Mesendoderm (in vitro differentiated cells): ENCODE data around the gene ANKS1A.

Experiments
- DNase-seq: peaks from one replicate; pipeline ENCODE4 v3.0.0; 2013
- H2AK5ac ChIP-seq: 2 replicates; pipeline ENCODE4 v1.6.1; 2013; ENCODE audit warnings: low read length, inconsistent platforms
- H2BK120ac ChIP-seq: 2 replicates; pipeline ENCODE4 v1.6.1; 2013; ENCODE audit warnings: low read depth, mild to moderate bottlenecking, low read length, moderate library complexity, mixed read lengths
- H2BK15ac ChIP-seq: replicated peaks from 2 replicates; pipeline ENCODE4 v1.6.1; 2013; ENCODE audit warnings: low read depth, mild to moderate bottlenecking, moderate library complexity
- H2BK5ac ChIP-seq: 2 replicates; pipeline ENCODE4 v1.6.1; 2013; ENCODE audit warnings: low read length, inconsistent platforms
- H3K18ac ChIP-seq: 2 replicates; pipeline ENCODE4 v1.6.1; 2013; ENCODE audit warnings: mild to moderate bottlenecking, low read length, mixed read lengths
- H3K23ac ChIP-seq: one replicate; pipeline ENCODE4 v1.6.1; 2013; ENCODE audit warnings: low read length
- H3K27ac ChIP-seq: 2 replicates; pipeline ENCODE4 v1.5.1; 2013; ENCODE audit warnings: low read depth, mild to moderate bottlenecking, inconsistent platforms, low read length, moderate library complexity
- H3K27me3 ChIP-seq: 2 replicates; pipeline ENCODE4 v1.6.1; 2013; ENCODE audit warnings: low read length, control low read depth, mild to moderate bottlenecking, inconsistent platforms; ENCODE audit not compliant: insufficient read depth, poor library complexity
- H3K36me3 ChIP-seq: 2 replicates; pipeline ENCODE4 v1.6.1; 2013; ENCODE audit warnings: low read length, inconsistent platforms; ENCODE audit not compliant: control insufficient read depth, insufficient read depth
- H3K4ac ChIP-seq: one replicate; pipeline ENCODE4 v1.6.1; 2013; ENCODE audit warnings: low read depth, mild to moderate bottlenecking, low read length, moderate library complexity
- H3K4me1 ChIP-seq: 2 replicates; pipeline ENCODE4 v1.6.1; 2013; ENCODE audit warnings: low read depth, low read length, inconsistent platforms; ENCODE audit not compliant: control insufficient read depth
- H3K4me2 ChIP-seq: 2 replicates; pipeline ENCODE4 v1.6.1; 2013; ENCODE audit warnings: low read length
- H3K4me3 ChIP-seq: 2 replicates; pipeline ENCODE4 v1.5.1; 2013; ENCODE audit warnings: mild to moderate bottlenecking, low read length
- H3K56ac ChIP-seq: one replicate; pipeline ENCODE4 v1.6.1; 2013; ENCODE audit warnings: low read length
- H3K79me1 ChIP-seq: 2 replicates; pipeline ENCODE4 v1.6.1; 2013; ENCODE audit warnings: low read length, inconsistent platforms
- H3K79me2 ChIP-seq: 2 replicates; pipeline ENCODE4 v1.6.1; 2013; ENCODE audit warnings: mild to moderate bottlenecking, low read length; ENCODE audit not compliant: control insufficient read depth, insufficient read depth
- H3K9ac ChIP-seq: 2 replicates; pipeline ENCODE4 v1.6.1; 2013; ENCODE audit warnings: low read length, inconsistent platforms
- H4K5ac ChIP-seq: one replicate; pipeline ENCODE4 v1.6.1; 2013; ENCODE audit warnings: low read length
- H4K8ac ChIP-seq: one replicate; pipeline ENCODE4 v1.6.1; 2013; ENCODE audit warnings: low read depth, mild to moderate bottlenecking, control low read depth, low read length, moderate library complexity
- WGBS: extraction: QIAGEN DNeasy Blood & Tissue Kit; methylation state at CpG from one replicate; pipeline ENCODE4 v1.1.7; 2013; ENCODE audit warnings: low lambda C conversion rate, missing lambda C conversion rate; ENCODE audit not compliant: insufficient coverage; ENCODE audit errors: extremely low coverage; 5-methylcytosine and 5-hydroxymethylcytosine counted together

Gene ANKS1A

GRCh38 chr6:35082733-35083403 is 193.8 kb downstream of the ANKS1A start:
- no peak overlapping the region for H2BK120ac ChIP-seq
- no peak overlapping the region for H3K4me3 ChIP-seq
- no peak overlapping the region for H3K23ac ChIP-seq

GRCh38 chr6:35083507-35083906 is 194.5 kb downstream of the ANKS1A start:
- H3K36me3 ChIP-seq = peaks cover 4% of the 10 kb centered on the region
- H3K27ac ChIP-seq = no peak overlapping the region
- H3K79me1 ChIP-seq = no peaks in the 10 kb centered on the region
- H2BK15ac ChIP-seq = no peak overlapping the region
- H3K23ac ChIP-seq = no peak overlapping the region
- no peak overlapping the region for H3K4me3 ChIP-seq
- no peak overlapping the region for H3K18ac ChIP-seq
- H3K27me3 ChIP-seq = no peaks in the 10 kb centered on the region
- WGBS = no CpG with 5 or more reads among the region's 9 CpGs
- no peak for DNase-seq
- H3K4me2 ChIP-seq = no peak overlapping the region
- H3K79me2 ChIP-seq = no peaks in the 10 kb centered on the region
- no peak overlapping the region for H3K56ac ChIP-seq
- H2AK5ac ChIP-seq = no peak overlapping the region
- H4K8ac ChIP-seq = no peak overlapping the region
- H4K5ac ChIP-seq = no peak overlapping the region
- H3K4me1 ChIP-seq = peaks cover 7% of the 10 kb centered on the region
- H2BK120ac ChIP-seq = no peak overlapping the region
- no peak overlapping the region for H3K9ac ChIP-seq
- no peak overlapping the region for H3K4ac ChIP-seq
- no peak overlapping the region for H2BK5ac ChIP-seq

More at GRCh38 chr6:35082733-35083403, 193.8 kb downstream of the ANKS1A start:
- WGBS = no CpG with 5 or more reads among the region's 13 CpGs
- no peaks in the 10 kb centered on the region for H3K79me1 ChIP-seq
- no peak overlapping the region for H2BK15ac ChIP-seq
- no peak overlapping the region for H3K9ac ChIP-seq
- H4K8ac ChIP-seq = no peak overlapping the region
- DNase-seq = no peak
- no peak overlapping the region for H2BK5ac ChIP-seq
- no peak overlapping the region for H3K56ac ChIP-seq
- no peak overlapping the region for H2AK5ac ChIP-seq
- H4K5ac ChIP-seq = no peak overlapping the region
- H3K79me2 ChIP-seq = no peaks in the 10 kb centered on the region
- H3K36me3 ChIP-seq = peaks cover 4% of the 10 kb centered on the region
- no peak overlapping the region for H3K4ac ChIP-seq
- no peaks in the 10 kb centered on the region for H3K27me3 ChIP-seq
- H3K4me2 ChIP-seq = no peak overlapping the region
- H3K27ac ChIP-seq = no peak overlapping the region
- H3K4me1 ChIP-seq = peaks cover 7% of the 10 kb centered on the region
- no peak overlapping the region for H3K18ac ChIP-seq

- no peaks in the 10 kb centered on the region for H3K27me3 ChIP-seq
- H3K36me3 ChIP-seq = peaks cover 4% of the 10 kb centered on the region
- H3K79me2 ChIP-seq = no peaks in the 10 kb centered on the region
- peaks cover 7% of the 10 kb centered on the region for H3K4me1 ChIP-seq
- H3K23ac ChIP-seq = no peak overlapping the region
- no peak overlapping the region for H3K4me3 ChIP-seq
- no CpG with 5 or more reads among the region's 14 CpGs for whole genome bisulfite sequencing
- H3K9ac ChIP-seq = no peak overlapping the region
- H4K5ac ChIP-seq = no peak overlapping the region
- H2BK120ac ChIP-seq = no peak overlapping the region
- no peak overlapping the region for H3K18ac ChIP-seq
- H3K4me2 ChIP-seq = no peak overlapping the region
- no peak overlapping the region for H3K56ac ChIP-seq
- no peak for DNase-seq
- H2AK5ac ChIP-seq = no peak overlapping the region
- H2BK5ac ChIP-seq = no peak overlapping the region
- no peak overlapping the region for H3K4ac ChIP-seq
- no peaks in the 10 kb centered on the region for H3K79me1 ChIP-seq
- H4K8ac ChIP-seq = no peak overlapping the region
- no peak overlapping the region for H3K27ac ChIP-seq
- no peak overlapping the region for H2BK15ac ChIP-seq
These were observed 195.0 kb downstream of the ANKS1A start for GRCh38 chr6:35084041-35084491.

- peaks cover 4% of the 10 kb centered on the region for H3K36me3 ChIP-seq
- WGBS = no CpG with 5 or more reads among the region's 12 CpGs
- no peak overlapping the region for H2BK120ac ChIP-seq
- H2BK5ac ChIP-seq = no peak overlapping the region
- H3K27me3 ChIP-seq = no peaks in the 10 kb centered on the region
- no peak overlapping the region for H3K4ac ChIP-seq
- DNase-seq = no peak
- H3K79me2 ChIP-seq = no peaks in the 10 kb centered on the region
- H4K5ac ChIP-seq = no peak overlapping the region
- no peak overlapping the region for H2AK5ac ChIP-seq
- no peak overlapping the region for H3K4me3 ChIP-seq
- no peak overlapping the region for H4K8ac ChIP-seq
- no peak overlapping the region for H3K18ac ChIP-seq
- H3K9ac ChIP-seq = no peak overlapping the region
- H3K23ac ChIP-seq = no peak overlapping the region
- no peaks in the 10 kb centered on the region for H3K79me1 ChIP-seq
- H2BK15ac ChIP-seq = no peak overlapping the region
- no peak overlapping the region for H3K27ac ChIP-seq
- H3K4me2 ChIP-seq = no peak overlapping the region
- peaks cover 7% of the 10 kb centered on the region for H3K4me1 ChIP-seq
- H3K56ac ChIP-seq = no peak overlapping the region
These were observed 195.6 kb downstream of the ANKS1A start for GRCh38 chr6:35084511-35085203.

GRCh38 chr6:35085359-35086281 is 196.6 kb downstream of the ANKS1A start:
- Histone ChIP-seq H3K4me2 (no peak overlapping the region), H3K56ac (no peak overlapping the region), H3K4me3 (no peak overlapping the region), H3K27me3 (no peaks in the 10 kb centered on the region), H2BK15ac (no peak overlapping the region), H4K5ac (no peak overlapping the region), H3K79me2 (no peaks in the 10 kb centered on the region), H3K4ac (no peak overlapping the region), H2BK120ac (no peak overlapping the region), H3K23ac (no peak overlapping the region), H3K4me1 (peaks cover 7% of the 10 kb centered on the region), H4K8ac (no peak overlapping the region), H2BK5ac (no peak overlapping the region), H3K27ac (no peak overlapping the region), H3K36me3 (peaks cover 4% of the 10 kb centered on the region), H3K18ac (no peak overlapping the region), H2AK5ac (no peak overlapping the region), H3K9ac (no peak overlapping the region), H3K79me1 (no peaks in the 10 kb centered on the region)
- DNase-seq = no peak
- no CpG with 5 or more reads among the region's 30 CpGs for WGBS
